Choroid plexus epithelial cell (primary cell): ENCODE results near the gene CTNS.

Experiments
- DNase-seq: peaks from one replicate; pipeline ENCODE4 v3.0.0-alpha.2; 2010; ENCODE audit warnings: low read depth
- H3K4me3 ChIP-seq: 2 replicates; pipeline ENCODE4 v1.5.1; 2011; ENCODE audit warnings: low read depth, mild to moderate bottlenecking, control low read depth, low read length, moderate library complexity
- CTCF ChIP-seq: conservative IDR thresholded peaks from 2 replicates; pipeline ENCODE4 v1.5.1; 2011; ENCODE audit warnings: low read depth, mild to moderate bottlenecking, control low read depth, inconsistent platforms, low read length, moderate library complexity

Gene CTNS

GRCh38 chr17:3672571-3672970 lies 36.0 kb downstream of the CTNS start:
- DNase-seq = no peak
- no peak overlapping the region for H3K4me3 ChIP-seq
- no peak for TF ChIP-seq CTCF

GRCh38 chr17:3675886-3676285 lies 39.3 kb downstream of the CTNS start:
- TF ChIP-seq CTCF = no peak
- DNase-seq = no peak
- H3K4me3 ChIP-seq = no peak overlapping the region

GRCh38 chr17:3678095-3678820 lies 41.7 kb downstream of the CTNS start:
- no peak overlapping the region for H3K4me3 ChIP-seq
- TF ChIP-seq CTCF = no peak
- DNase-seq = no peak

DNA sequence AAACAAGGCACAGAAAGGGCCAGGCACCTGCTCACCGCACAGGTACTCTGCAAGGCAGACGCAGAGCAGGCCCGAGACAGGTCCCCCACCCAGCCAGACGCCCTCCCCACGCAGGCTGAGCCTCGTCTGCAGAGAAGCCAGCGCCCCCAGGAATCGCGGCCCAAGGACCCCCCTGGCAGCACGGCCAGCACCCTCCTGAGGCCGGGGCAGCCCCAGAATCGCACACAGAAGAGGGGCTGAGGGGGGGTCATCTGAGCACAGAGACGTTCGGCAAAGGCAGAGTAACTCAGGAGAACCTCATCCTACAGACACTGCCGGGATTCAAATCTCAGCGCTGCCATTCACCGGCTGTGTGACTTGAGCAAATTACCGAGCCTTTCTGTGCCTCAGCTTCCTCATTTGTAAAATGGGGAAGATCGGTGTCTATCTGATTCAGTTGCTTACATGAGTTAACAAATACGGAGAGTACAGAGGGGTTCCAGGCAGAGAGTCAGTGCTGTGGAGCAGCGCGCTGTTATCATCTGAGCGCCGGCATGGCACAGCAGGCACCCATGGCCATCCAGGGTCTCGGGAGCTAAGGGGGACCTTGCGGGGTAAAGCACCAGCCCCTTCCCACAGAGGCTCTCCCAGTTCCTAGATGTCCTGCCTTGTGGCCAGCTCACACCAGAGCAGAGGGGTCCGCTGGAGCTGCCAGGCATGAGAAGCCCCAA lies 42.4 kb downstream of the CTNS start:
- DNase-seq = no peak
- no peak overlapping the region for H3K4me3 ChIP-seq
- no peak for TF ChIP-seq CTCF

DNA sequence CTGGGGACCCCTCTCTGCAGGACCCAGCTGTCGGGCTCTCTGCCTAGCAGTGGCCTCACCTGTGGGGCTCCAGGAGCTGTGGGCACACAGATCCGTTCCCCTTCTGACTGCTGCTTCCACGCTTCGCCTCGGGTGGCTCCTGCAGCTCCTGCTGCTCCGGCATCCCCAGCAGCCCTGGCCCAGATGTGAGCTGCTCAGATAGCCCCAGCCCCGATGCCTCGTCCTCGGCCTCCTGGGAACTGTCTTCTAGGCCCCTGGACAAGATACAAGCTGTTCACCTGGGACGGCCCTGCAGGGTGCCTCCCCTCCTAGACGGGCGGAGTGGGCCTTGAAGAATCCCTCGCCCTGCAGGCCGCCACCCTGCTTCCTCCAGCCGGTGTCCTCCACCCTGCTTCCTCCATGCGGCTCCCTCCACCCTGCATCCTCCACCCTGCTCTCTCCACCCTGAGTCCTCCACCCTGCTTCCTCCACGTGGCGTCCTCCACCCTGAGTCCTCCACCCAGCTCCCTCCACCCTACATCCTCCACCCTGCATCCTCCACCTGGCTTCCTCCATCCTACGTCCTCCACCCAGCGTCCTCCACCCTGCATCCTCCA lies 43.1 kb downstream of the CTNS start:
- H3K4me3 ChIP-seq = no peak overlapping the region
- no peak for DNase-seq
- TF ChIP-seq CTCF = no peak

DNA sequence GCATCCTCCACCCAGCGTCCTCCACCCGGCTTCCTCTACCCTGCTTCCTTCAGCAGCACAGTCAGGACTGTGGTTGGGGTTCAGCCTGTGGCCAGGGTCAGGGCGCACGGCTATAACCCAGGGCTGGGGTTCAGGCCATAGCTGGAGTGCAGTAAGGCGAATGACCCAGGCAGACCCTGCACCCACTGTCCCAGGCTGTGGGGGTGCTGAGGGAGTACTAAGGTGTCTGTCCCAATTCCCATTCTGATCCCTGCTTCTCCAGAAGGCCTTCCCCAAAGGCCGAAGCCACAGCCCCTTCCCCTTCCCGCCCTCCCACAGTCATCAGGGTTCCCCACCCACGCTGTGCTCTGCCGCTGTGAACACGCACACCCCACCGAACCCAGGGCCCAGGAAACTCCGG lies 44.5 kb downstream of the CTNS start:
- no peak for DNase-seq
- no peak overlapping the region for H3K4me3 ChIP-seq
- no peak for TF ChIP-seq CTCF
